GM19025 (cell line): ENCODE measurements around the gene REEP1.
"Not testable (repeated sequence)": the region's sequence is repeated elsewhere in the genome, so short reads cannot be mapped to it uniquely, and the experiment has no call there.

Experiments
- ATAC-seq: cut with Tn5 transposase; IDR thresholded peaks from one replicate; pipeline ENCODE4 v1.9.1; 2021; ENCODE audit warnings: mild to moderate bottlenecking, low read depth, moderate library complexity; ENCODE audit not compliant: unreplicated experiment

Gene REEP1

DNA sequence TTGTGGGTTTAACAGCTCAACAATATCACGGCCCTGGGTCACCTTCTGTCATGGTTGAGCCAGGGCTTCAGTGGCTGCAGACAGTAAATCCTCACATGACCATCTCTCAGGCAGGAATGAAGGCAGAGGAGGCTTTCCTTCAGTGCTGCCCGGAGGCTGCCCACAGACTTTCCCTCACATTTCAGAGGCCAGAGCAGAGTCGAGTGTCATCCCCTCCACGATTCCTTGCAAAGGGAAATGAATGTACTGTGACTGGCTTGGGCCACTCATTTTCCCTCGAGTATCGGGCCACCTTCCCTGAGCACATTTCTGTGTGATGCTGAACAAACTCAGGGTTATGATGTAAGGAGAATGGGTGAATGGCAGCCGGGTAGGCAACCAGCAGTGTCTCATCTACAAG lies 10.0 kb upstream of the REEP1 start:
- no peak for ATAC-seq

DNA sequence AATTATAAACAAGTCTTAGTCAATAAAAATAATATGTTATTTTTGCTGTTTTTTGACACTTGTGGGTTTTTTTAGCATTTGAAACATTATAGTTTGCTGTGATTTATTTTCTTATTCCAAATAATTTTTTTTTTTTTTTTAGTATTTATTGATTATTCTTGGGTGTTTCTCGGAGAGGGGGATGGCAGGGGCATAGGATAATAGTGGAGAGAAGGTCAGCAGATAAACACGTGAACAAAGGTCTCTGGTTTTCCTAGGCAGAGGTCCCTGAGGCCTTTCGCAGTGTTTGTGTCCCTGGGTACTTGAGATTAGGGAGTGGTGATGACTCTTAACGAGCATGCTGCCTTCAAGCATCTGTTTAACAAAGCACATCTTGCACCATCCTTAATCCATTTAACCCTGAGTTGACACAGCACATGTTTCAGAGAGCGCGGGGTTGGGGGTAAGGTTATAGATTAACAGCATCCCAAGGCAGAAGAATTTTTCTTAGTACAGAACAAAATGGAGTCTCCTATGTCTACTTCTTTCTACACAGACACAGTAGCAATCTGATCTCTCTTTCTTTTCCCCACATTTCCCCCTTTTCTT lies 8.5 kb upstream of the REEP1 start:
- ATAC-seq = not testable (repeated sequence)

DNA sequence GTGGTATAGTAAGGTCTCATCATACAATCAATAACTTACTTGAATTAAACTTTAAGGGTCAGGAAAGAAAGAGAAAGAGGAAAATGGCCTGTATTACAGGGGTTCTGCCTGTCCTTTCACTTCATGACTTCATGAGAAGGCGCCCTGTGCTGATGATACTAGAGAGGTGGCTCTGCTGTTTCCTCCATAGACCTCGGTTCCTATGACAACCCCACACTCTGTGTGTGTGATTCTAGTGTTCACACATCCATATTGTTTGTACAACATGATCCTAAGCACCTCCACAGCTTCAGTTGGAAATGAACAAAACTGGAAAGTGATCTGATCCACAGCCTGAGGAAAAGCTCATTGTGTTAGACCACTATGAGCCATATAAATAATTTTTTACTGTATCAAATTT lies 7.0 kb upstream of the REEP1 start:
- no peak for ATAC-seq

DNA sequence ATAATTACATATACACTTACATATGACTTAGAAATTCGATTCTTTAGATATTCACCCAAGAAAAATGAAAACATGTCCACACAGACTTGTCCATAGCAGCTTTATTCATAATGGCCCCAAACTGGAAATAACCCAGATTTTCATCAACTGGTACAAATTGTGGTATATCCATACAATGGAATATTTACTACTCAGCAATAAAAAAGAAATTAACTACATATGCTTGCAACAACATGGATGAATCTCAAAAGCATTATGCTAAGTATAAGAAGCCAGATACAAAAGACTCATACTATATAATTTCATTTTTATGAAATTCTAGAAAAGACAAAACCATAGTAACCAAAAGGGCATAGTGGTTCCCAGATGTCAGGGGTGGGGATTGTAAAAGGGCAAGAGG lies 5.1 kb upstream of the REEP1 start:
- ATAC-seq = no peak

DNA sequence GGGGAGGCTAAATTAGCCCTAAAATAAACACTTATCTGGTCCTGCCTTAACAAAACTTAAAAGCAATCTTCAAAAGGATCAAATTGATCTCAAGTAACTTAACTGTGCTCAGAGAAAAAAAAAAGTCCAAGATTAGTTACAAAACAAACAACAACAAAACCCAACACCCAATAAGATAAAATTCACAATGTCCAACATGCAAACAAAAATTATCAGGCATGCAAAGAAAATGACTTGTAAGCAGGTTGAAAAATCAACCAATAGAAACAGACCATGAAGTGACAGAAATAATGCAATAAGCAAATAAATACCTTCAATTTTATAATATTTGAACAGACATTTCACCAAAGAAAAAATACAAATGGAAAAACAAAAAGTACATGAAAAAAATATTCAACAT lies 4.0 kb upstream of the REEP1 start:
- no peak for ATAC-seq

DNA sequence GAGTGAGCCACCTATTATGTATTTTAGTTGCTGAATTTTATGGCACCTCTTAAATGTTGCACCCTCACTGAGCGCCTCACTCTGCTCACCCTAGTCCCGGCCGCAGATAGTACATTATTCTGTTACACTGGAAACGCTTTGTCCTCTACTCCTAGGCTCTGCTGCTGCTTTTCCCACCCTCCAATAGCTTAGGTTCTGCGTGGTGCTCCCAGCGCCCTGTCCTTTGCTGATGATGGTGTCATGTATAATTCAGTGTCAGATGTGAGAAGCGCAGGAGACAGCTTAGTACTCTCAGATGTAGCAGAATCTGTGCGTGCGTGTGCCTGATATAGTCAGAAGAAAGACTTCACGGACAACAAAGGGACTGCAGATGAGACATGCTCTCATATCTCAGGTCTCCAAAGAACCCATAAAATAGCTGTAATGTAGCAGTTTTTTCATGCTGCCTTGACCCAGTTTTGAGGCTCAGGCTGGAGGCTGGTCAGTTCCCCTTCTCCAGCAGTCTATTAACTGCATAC lies 1.4 kb upstream of the REEP1 start:
- ATAC-seq = no peak

DNA sequence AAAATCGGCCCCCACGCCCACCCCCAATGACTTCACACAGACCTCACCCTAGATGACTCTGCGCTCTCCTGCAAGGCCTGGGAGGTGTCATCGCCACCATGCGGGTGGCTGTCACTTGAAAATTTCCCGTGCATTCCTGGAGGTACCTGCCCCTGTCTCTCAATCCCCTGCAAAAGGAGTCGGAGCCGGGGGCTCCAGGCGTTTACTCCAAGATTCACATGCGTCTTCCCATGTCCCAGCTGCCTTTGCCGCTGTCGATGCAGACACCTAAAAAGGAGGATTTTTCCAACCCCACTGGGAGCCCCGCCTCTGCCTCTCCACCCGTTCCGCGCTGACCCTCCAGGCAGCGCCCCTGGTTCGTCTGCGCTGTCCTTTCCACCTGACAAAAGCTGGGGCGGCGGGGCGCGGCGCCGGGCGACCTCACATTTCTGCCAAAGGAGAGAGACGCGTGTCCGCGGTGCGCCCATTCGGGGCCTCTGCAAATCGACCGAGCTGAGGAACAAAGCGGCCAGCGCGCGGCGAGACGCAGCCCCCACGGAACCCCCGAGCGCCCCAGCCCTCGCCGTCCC lies 667 bp downstream of the REEP1 start:
- ATAC-seq = no peak

DNA sequence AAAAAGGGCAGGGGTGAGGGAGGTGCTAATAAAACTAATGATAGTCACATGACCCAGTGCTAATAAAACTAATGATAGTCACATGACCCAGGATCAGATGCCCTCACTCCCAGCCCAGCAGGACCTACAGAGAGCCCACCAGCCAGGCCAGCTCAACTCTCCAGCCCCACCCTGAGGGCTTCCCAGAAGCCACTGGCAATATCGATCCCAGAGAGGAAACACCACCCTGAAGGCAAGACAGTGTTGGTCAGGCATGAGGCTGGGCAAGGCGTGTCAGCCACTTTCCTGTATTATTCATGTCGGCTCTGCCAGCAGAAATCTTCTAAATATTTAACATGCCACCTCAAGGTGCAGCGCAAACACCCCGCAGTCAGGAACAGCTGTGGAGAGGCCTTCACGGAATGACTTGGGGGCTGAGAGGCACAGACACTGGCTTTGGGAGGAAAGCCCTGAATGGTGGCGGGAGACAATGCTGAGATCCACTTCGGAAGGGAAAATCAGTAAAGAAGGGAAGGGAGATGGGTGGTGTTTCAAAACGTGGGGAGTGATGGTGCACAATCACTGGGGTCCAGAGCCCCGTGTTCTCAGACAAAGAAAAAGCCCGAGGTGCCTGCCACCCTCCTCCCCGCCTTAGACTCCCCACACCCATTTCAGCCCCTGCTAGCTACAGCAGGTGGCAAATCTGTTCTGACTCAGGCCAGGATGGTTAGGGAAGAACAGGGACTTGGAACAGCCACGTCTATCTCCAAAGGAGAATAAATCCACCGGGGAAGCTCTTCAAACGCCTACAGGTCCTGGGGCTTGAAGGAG lies 1.4 kb downstream of the REEP1 start:
- no peak for ATAC-seq

DNA sequence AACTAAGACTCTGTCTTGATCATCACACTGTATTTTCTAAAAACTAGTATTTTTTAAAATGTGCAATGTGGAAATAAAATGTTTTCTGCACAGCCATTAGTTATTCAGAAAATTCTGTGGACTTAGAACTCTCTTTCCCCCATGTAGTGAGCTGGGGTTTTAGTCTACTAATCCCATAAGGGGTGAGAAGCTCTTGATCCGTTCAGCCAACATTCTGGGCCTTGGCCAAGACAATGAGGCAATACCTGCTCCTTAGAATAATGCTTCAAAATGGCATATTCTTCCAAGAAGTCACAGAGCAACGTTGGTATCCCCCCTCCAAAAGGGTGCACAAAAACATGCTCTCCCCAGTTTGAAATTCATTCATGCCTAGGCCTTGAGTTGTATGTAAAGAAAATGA lies 4.0 kb downstream of the REEP1 start:
- ATAC-seq = no peak

DNA sequence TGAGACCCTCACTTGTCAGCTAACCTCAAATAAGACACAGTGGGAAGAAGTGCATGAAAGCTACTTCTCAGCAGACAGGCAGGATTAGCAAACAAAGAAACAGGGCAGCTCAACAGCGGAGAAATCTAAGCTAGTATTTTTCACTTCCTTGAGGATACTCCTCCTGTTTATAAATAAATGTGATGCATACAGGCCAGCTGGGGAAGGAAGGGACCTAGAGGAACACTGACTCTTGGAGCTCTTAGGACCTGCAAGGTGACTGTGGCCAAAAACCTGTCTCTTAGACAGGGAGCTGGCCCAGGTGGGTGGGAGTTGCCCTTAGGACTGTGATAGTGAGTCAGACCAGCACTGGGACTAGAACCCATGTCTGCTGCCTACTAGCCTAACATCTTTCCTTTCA lies 4.8 kb downstream of the REEP1 start:
- no peak for ATAC-seq

DNA sequence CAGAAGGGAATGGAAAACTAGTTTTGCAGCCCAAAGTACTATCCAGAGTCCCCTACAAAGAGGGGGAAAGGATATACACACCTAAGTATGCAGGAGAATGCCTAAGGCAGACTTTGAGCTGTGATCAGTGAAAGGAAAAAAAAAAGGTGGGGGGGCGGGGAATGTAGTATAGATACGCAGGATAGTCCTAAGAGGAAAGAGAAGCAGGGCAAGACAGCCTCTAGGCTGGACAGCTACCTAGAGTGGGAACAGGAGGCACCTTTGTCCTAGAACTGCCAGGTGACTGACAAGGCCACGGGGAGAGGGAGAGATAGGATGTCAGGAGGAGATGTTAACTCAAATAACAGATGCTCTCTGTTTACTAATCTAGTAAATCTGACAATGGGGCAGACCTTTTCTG lies 6.0 kb downstream of the REEP1 start:
- no peak for ATAC-seq

DNA sequence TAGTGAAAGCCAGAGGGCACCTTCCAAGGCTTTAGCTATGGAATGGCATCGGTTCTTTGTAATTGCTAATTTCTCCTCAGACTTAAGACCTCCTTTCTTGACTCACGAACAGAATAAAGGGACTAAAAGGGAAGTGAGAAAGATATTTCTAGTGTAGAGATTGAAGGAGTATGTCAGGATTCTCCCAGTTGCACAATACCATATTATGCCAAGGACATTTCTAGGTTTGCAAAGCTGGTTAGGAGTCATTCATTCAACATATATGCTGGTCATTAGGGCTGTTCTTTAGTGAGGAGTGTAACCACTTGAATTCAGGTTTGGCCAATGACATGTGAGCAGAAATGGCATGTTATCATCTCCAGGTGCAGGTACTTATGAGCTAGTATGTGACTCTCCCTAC lies 7.4 kb downstream of the REEP1 start:
- ATAC-seq = no peak

DNA sequence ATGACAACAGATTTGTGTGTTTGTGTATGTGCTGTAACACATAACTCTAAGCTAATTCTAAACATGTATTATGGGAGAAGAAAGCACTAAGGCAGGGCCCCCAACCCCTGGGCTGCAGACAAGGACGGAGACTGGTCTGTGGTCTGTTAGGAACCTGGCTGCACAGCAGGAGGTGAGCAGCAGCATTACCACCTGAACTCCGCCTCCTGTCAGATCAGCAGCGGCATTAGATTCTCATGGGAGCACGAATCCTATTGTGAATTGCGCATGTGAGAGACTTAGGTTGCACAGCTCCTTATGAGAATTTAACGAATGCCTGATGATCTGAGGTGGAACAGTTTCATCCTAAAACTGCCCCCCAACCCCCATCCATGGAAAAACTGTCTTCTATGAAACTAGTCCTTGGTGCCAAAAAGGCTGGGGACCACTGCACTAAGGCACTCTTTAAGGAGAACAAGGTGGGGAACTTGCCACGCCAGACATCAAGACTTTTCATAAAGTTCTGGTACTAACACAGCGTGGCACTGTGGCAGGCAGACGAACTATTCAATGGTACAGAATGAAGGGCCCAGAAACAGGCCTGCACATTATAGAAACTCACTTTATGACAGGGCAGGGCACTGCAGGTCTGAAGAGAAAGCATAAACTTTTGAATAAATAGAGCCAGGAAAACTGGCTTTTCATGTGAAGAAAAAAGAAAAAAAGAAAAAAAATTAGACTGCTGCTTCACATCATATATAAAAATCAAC lies 14.0 kb downstream of the REEP1 start:
- ATAC-seq = no peak

DNA sequence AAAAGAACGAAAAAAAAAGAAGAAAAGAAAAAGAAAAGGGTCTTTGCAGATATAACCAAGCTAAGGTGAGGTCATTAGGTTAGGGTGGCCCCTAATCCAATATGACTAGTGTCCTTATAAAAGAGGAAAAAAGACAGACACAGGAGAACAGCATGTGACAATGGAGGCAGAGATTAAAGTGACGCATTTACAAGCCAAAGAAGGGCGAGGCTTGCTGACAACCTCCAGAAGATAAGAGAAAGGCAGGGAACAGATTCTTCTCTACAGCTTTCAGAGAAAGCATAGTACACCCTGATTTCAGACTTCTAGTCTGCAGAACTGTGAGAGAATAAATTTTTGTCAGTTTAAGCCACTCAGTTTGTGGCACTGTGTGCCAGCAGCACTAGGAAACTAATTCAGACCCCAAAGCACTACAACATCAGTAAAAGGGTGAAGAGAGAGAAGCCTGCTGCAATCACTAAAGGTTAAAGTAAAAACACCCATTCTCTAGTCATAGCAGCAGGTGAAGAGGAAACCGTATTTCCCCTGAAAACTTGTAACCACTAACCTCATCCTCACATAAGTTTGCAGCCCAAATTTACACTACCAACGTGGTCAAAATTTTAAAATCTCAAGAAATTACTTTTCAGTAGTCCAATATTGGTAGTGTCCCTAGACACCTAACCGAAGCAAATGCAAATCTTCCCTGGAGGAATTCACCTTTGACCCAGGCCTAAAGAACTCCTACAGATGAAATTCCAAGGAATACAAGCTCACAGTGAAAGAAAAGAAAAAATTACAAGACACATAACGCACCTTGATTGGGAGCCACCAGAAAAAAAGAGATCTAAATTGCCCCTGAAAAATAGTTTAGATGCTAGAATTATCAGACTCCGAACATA lies 17.5 kb downstream of the REEP1 start:
- ATAC-seq = no peak

DNA sequence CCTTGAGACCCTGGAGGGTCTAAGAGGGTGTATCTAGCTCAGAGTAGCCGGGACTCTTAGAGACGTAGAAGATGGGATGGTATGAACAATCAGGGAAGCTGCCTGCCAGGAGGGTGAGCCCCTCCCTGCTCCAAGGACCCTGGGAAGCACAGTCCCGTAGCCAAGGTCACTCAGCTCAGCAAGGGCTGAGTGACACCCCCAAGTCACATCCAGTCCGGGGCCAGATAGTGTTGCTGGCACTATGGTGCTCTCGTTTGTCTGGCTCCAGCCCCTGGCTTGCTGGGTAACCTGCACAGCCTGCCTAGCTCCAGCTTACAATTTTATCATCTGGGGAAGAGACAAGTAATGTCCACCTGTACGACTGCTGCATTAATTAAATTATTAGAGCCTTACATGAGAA lies 22.3 kb downstream of the REEP1 start:
- ATAC-seq = no peak

DNA sequence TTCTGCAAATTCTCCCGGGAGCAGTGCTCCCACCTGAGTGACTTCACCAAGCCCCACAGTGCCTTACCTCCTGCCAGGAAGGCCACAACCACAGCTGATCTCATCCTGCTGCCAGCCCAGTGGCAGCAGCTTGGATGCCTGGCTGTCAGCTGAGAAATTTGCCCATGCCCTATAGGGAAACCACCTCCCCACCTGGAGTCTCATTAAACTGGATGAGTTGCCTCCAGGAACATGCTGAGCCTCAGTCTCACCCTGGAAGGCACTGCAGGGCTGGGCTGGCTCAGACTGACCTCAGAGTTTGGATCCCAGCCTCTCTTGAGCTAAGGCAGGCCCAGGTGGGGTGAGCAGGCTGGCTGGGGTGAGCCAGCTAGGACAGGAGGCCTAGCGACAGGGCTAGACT lies 23.3 kb downstream of the REEP1 start:
- no peak for ATAC-seq

DNA sequence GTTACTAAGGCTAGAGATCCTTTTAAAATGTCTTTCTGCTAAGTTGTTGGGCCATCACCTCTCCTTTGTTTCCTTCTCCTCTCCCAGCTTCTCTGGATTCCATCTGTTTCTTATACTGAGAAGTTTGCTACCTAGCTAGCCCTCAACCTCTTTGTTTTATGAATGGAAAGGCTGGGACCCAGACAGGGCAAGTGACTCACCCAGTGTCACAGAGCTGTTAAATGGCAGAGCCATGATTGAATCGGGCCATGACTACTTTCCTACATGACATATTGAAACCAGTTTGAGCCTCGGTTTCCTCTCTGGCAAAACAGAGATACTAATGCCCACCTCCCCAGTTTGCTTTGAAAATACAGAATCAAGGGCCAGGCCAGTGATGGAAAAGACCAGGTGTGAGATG lies 24.1 kb downstream of the REEP1 start:
- no peak for ATAC-seq

DNA sequence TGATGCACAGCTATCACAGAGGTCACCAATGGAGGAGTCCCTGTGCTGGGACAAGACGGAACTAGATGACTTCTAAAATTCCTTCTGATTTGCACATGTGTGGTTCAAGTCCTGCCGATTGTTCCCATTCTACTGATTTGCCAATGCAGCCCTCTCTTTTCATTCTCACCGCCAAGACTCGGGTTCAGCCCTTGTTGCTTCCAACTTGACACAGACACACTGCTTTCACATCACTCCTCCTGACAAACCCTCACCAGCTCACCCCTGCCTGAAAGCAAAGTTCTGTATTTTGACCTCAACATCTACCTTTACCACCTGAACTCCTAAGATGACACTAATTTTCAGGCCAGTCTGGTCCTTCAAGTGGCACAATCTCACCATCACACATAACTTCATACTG lies 25.5 kb downstream of the REEP1 start:
- no peak for ATAC-seq

DNA sequence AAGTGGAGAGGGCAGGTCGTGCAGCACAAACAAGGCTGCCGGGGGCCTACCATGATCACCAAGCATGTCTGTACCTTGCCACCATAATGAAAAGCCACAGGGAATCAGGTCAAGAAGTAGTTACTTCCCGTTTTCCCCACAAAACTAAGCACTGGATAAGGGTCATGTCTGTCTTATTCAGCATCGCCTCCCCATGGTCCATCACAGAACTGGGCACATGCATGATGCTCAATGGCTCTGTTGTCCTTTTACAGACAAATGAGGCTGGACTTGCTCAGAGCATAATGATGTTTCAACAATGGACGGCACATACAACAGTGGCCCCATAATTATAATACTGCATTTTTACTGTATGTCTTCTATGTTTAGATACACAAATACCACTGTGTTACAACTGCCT lies 27.5 kb downstream of the REEP1 start:
- no peak for ATAC-seq

DNA sequence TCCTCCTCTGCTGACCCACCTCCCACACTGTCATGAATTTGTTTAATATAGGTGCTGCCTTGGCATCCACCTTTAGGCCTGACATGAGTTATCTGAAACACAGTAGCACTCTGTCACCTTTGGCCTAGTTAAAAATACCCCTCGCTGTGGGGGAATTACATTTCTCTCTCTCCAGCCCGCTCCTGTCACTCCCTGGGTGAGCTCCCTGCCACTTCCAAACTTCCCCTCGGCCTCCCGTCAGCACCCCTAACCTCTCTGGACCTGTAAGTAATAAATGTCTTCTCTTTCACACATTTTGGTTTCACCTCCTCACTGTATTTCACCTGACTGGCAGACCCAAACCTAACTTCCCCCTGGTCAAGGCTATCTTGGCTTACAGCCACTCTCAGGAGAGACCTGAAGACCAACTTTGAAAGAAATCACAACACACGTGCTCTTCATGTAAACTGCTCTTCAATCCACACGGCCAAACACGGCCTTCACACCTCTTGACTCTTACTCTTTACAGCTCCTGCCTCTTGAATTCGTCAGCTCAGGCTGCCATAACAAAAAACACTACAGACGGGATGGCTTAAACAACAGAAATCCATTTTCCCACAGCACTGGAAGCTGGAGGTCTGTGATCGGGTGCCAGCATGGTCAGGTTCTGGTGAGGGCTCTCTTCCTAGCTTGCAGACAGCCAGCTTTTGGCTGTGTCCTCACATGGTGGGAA lies 28.3 kb downstream of the REEP1 start:
- no peak for ATAC-seq
